ENCODE measurements around the gene ELAC1. TPM values are rescaled to one million over a fixed set of nuclear protein-coding genes. Genes with fewer than 3 reads are reported as not detected.

ELAC1 gene
- total and polyA plus RNA-seq, 9 donors, result 2.5 to 14.3 (median 6.4) TPM

DNA sequence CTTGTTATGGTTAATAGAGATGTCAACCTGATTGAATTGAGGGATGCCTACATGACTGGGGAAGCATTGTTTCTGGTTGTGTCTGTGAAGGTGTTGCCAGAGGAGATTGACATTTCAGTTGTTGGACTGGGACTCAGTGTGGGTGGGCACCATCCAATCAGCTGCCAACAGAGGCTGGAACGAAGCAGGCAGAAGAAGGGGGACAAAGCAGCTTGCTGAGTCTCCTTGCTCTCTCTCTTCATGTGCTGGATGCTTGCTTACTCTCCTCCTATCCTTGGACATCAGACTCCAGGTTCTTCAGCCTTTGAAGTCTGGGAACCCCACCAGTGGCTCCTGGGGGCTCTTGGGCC lies 39.9 kb downstream of the ELAC1 start:
- 31 to 58% (median 55%) methylated on average over 1 of the region's 1 CpG for WGBS, 3 donors
- no peak overlapping the region for H3K27ac ChIP-seq
- no peaks in the 10 kb centered on the region for H3K36me3 ChIP-seq
- DNase-seq, result no peak
- H3K4me1 ChIP-seq (ENCODE audit: insufficient read depth), result peaks cover 2% of the 10 kb centered on the region
- no peaks in the 10 kb centered on the region for H3K9me3 ChIP-seq
- H3K4me3 ChIP-seq, result no peak overlapping the region
- TF ChIP-seq EP300 (IDR thresholded peaks at IDR 0.05), result no peak
- no peak for TF ChIP-seq POLR2A (IDR thresholded peaks at IDR 0.05)
- TF ChIP-seq, protein P1, sequence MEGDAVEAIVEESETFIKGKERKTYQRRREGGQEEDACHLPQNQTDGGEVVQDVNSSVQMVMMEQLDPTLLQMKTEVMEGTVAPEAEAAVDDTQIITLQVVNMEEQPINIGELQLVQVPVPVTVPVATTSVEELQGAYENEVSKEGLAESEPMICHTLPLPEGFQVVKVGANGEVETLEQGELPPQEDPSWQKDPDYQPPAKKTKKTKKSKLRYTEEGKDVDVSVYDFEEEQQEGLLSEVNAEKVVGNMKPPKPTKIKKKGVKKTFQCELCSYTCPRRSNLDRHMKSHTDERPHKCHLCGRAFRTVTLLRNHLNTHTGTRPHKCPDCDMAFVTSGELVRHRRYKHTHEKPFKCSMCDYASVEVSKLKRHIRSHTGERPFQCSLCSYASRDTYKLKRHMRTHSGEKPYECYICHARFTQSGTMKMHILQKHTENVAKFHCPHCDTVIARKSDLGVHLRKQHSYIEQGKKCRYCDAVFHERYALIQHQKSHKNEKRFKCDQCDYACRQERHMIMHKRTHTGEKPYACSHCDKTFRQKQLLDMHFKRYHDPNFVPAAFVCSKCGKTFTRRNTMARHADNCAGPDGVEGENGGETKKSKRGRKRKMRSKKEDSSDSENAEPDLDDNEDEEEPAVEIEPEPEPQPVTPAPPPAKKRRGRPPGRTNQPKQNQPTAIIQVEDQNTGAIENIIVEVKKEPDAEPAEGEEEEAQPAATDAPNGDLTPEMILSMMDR (IDR thresholded peaks at IDR 0.05), result no peak
- intact Hi-C loops (cut with DNase I), result no loop called here
- no peaks in the 10 kb centered on the region for H3K27me3 ChIP-seq

DNA sequence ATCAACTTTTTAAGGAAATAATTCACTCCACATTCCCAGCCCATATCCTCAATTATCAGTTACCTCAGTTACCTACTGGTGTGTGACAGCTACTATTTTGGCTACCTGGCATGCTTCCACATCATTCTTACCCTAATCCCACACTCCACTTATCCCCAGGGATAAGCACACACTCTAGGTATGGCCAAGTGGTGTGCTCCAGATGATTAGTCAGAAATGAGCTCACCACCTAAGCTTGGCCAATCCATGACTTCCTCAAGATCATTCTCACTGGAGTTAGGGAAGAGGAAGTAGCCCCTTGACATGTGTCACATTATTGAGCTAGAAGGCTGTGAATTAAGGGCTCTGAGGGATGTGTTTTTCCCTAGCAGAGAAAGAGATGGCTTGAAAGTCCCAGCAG lies 41.2 kb downstream of the ELAC1 start:
- H3K27me3 ChIP-seq, result no peaks in the 10 kb centered on the region
- no peak overlapping the region for H3K27ac ChIP-seq
- peaks cover 2% of the 10 kb centered on the region for H3K4me1 ChIP-seq (ENCODE audit: insufficient read depth)
- DNase-seq, result no peak
- intact Hi-C loops (cut with DNase I), result no loop called here
- H3K4me3 ChIP-seq, result no peak overlapping the region
- no peaks in the 10 kb centered on the region for H3K36me3 ChIP-seq
- no peaks in the 10 kb centered on the region for H3K9me3 ChIP-seq
- TF ChIP-seq, protein P1 (IDR thresholded peaks at IDR 0.05), result no peak
- TF ChIP-seq EP300 (IDR thresholded peaks at IDR 0.05), result no peak
- no peak for TF ChIP-seq POLR2A (IDR thresholded peaks at IDR 0.05)

DNA sequence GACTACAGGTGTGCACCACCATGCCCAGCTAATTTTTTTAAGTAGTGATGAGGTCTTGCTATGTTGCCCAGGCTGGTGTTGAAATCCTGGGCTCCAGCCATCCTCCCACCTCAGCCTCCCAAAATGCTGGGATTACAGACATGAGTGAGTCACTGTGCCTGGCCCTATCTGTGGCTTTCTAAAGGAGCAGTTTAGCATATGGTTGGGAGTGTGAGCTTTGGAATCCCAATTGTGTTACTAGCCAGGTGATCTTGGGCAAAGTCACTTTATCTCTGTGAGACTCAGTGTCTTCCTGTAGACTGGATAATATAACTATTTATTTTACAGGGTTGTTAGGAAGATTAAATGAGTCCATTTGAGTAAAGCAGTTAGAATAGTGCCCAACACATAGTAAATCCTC lies 42.4 kb downstream of the ELAC1 start:
- DNase-seq, result no peak
- intact Hi-C loops (cut with DNase I), result no loop called here
- Histone ChIP-seq H3K4me1 (ENCODE audit: insufficient read depth) (peaks cover 2% of the 10 kb centered on the region), H3K36me3 (no peaks in the 10 kb centered on the region), H3K27me3 (no peaks in the 10 kb centered on the region), H3K9me3 (no peaks in the 10 kb centered on the region), H3K27ac (no peak overlapping the region), H3K4me3 (no peak overlapping the region)
- TF ChIP-seq EP300 (IDR thresholded peaks at IDR 0.05) (no peak), POLR2A (IDR thresholded peaks at IDR 0.05) (no peak)
- TF ChIP-seq, protein P1 (IDR thresholded peaks at IDR 0.05), result no peak

DNA sequence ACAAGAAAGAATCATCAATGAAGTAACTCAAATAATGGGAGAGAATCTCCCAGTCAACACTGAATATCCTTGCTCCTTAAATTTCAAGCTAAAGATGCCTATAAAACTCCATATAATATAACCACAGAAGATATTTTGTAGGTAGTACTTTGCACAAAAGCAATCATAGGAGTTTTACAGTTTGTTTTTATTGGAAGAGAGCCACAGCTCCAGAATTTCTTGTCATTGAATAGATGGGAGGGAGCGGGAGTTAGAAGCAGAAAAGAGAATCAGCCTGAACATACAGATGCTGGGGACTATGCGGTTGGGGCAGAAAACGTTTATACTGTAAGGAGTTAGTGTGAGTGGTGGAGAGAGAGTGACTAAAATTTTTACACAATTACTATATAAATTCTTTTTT lies 43.9 kb downstream of the ELAC1 start:
- WGBS, 3 donors, result 39 to 45% (median 42%) methylated on average over 3 of the region's 3 CpGs

More for the DNA sequence above, 43.9 kb downstream of the ELAC1 start:
- intact Hi-C loops (cut with DNase I), result no loop called here
- H3K4me3 ChIP-seq, result no peak overlapping the region
- H3K4me1 ChIP-seq (ENCODE audit: insufficient read depth), result peaks cover 2% of the 10 kb centered on the region
- H3K9me3 ChIP-seq, result no peaks in the 10 kb centered on the region
- DNase-seq, result no peak
- H3K27ac ChIP-seq, result no peak overlapping the region
- no peaks in the 10 kb centered on the region for H3K27me3 ChIP-seq
- TF ChIP-seq EP300 (IDR thresholded peaks at IDR 0.05) (no peak), POLR2A (IDR thresholded peaks at IDR 0.05) (no peak)
- TF ChIP-seq, protein P1 (IDR thresholded peaks at IDR 0.05), result no peak
- H3K36me3 ChIP-seq, result no peaks in the 10 kb centered on the region

Data from ovary (tissue), 9 donors.